ENCODE results near the gene GSG1L. TPM values are rescaled to one million over a fixed set of nuclear protein-coding genes. Genes with fewer than 3 reads are reported as not detected.

GSG1L gene
- total RNA-seq, 1 experiment from 2014 or later = not detected

DNA sequence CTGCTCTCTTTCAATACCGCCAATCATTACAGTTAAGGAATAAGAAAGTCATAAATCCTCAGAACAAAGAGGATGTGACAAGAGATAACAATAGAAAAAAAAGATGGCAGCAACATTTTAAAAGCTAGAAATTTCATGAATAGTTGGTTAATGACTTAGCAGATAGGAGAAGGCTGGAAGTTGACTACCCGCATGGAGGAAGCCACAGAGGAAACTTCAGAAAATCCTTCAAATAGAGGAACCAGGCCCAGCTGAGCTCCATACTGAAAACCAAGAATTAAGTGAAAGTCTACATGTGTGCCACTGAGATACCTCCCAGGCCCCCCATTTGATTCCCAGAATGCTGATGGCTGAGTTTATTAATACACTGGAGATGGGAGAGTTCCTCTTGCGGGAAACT, 109.3 kb downstream of the GSG1L start:
- no TSS peak for BruUV-seq (replicated peaks)
- intact Hi-C loops (cut with micrococcal nuclease; ENCODE audit: unreplicated experiment) = no loop called here
- Histone ChIP-seq H3K27ac (no peak overlapping the region), H3K27me3 (ENCODE audit: insufficient read depth, low read depth) (peaks cover 94% of the 10 kb centered on the region), H2AFZ (no peak overlapping the region), H4K20me1 (ENCODE audit: insufficient read depth) (no peaks in the 10 kb centered on the region), H3K9me3 (ENCODE audit: insufficient read depth, low read depth) (peaks cover 11% of the 10 kb centered on the region; the same call in 1 of the 2 replicates), H3K4me1 (replicated peaks; ENCODE audit: insufficient read depth) (no peaks in the 10 kb centered on the region), H3K9me2 (ENCODE audit: insufficient read depth) (no peaks in the 10 kb centered on the region), H3K36me3 (ENCODE audit: low read depth) (no peaks in the 10 kb centered on the region), H3K4me3 (no peak overlapping the region), H3K79me2 (ENCODE audit: low read depth) (no peaks in the 10 kb centered on the region), H3F3A (ENCODE audit: insufficient read depth, low read depth) (no peaks in the 10 kb centered on the region), H3K4me2 (no peak overlapping the region)
- DNase-seq = no peak
- CTCF ChIA-PET = no interaction called here
- POLR2A ChIA-PET (ENCODE audit: unreplicated experiment) = no interaction called here
- no peak for TF ChIP-seq EZH2 (IDR thresholded peaks at IDR 0.05; ENCODE audit: low read depth)
- TF ChIP-seq, protein P1, sequence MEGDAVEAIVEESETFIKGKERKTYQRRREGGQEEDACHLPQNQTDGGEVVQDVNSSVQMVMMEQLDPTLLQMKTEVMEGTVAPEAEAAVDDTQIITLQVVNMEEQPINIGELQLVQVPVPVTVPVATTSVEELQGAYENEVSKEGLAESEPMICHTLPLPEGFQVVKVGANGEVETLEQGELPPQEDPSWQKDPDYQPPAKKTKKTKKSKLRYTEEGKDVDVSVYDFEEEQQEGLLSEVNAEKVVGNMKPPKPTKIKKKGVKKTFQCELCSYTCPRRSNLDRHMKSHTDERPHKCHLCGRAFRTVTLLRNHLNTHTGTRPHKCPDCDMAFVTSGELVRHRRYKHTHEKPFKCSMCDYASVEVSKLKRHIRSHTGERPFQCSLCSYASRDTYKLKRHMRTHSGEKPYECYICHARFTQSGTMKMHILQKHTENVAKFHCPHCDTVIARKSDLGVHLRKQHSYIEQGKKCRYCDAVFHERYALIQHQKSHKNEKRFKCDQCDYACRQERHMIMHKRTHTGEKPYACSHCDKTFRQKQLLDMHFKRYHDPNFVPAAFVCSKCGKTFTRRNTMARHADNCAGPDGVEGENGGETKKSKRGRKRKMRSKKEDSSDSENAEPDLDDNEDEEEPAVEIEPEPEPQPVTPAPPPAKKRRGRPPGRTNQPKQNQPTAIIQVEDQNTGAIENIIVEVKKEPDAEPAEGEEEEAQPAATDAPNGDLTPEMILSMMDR (conservative IDR thresholded peaks at IDR 0.05) = no peak

DNA sequence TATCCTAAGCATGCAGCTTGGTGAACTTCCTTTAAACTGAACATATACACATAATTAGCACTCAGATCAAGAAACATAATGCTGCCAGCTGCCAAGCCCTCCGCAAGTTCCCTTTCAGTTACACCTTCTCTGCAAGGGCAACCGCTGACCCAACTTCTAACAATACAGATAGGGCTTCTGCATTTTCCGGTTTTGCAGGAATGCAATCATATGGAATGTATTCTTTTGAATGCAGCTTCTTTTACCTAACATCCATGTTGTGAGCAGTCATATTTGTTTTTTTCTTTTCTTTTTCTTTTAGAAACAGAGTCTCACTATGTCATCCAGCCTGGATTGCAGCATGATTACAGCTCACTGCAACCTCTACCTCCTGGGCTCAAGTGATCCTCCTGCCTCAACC, 110.7 kb downstream of the GSG1L start:
- Histone ChIP-seq H3K9me2 (ENCODE audit: insufficient read depth) (no peaks in the 10 kb centered on the region), H3K36me3 (ENCODE audit: low read depth) (no peaks in the 10 kb centered on the region), H2AFZ (no peak overlapping the region), H4K20me1 (ENCODE audit: insufficient read depth) (no peaks in the 10 kb centered on the region), H3K4me1 (replicated peaks; ENCODE audit: insufficient read depth) (no peaks in the 10 kb centered on the region), H3K79me2 (ENCODE audit: low read depth) (no peaks in the 10 kb centered on the region), H3K4me3 (no peak overlapping the region), H3K27me3 (ENCODE audit: insufficient read depth, low read depth) (peaks cover 92% of the 10 kb centered on the region), H3K9me3 (ENCODE audit: insufficient read depth, low read depth) (peaks cover 11% of the 10 kb centered on the region; the same call in 1 of the 2 replicates), H3F3A (ENCODE audit: insufficient read depth, low read depth) (no peaks in the 10 kb centered on the region), H3K27ac (no peak overlapping the region), H3K4me2 (no peak overlapping the region)
- intact Hi-C loops (cut with micrococcal nuclease; ENCODE audit: unreplicated experiment) = no loop called here
- BruUV-seq (replicated peaks) = no TSS peak
- CTCF ChIA-PET = no interaction called here
- TF ChIP-seq EZH2 (IDR thresholded peaks at IDR 0.05; ENCODE audit: low read depth) = no peak
- TF ChIP-seq, protein P1 (conservative IDR thresholded peaks at IDR 0.05) = no peak
- DNase-seq = no peak
- POLR2A ChIA-PET (ENCODE audit: unreplicated experiment) = no interaction called here

DNA sequence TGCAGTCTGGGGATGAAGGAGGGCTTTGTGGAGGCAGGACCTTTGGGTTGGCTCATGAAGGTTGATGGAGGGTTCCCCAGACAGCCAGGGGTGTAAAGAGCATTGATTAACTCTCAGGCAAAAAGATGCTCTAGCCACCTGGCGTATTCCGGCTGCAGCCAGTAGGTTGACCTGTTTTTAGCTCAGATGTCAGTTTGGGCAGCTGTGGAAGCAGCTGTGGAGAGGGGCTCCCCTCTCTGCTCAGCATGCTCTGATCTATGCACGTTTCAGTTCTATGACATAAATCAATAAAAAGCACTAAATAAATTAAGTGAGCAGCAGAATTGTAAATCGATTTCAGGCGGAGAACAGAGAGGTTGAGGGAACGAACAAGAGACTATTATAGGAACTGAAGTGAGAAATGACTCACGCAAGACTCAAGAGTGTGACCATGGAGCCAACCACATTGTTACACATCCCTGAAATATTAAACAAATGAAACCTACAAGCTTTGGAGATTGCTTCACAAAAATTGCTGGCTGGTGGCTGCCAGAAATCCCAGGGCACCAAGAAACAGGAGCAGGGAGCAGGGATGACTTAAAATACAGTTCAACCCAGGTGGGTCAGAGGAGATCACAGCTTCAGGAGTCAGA, 111.9 kb downstream of the GSG1L start:
- Histone ChIP-seq H3K36me3 (ENCODE audit: low read depth) (no peaks in the 10 kb centered on the region), H4K20me1 (ENCODE audit: insufficient read depth) (no peaks in the 10 kb centered on the region), H3K79me2 (ENCODE audit: low read depth) (no peaks in the 10 kb centered on the region), H3K4me1 (replicated peaks; ENCODE audit: insufficient read depth) (no peaks in the 10 kb centered on the region), H3K9me2 (ENCODE audit: insufficient read depth) (no peaks in the 10 kb centered on the region), H3K4me3 (no peak overlapping the region), H3K9me3 (ENCODE audit: insufficient read depth, low read depth) (0 out of 2 replicates have a peak, but pooled peaks cover 6% of the 10 kb centered on the region), H3F3A (ENCODE audit: insufficient read depth, low read depth) (no peaks in the 10 kb centered on the region), H3K4me2 (no peak overlapping the region), H2AFZ (no peak overlapping the region), H3K27ac (no peak overlapping the region), H3K27me3 (ENCODE audit: insufficient read depth, low read depth) (peaks cover 92% of the 10 kb centered on the region)
- intact Hi-C loops (cut with micrococcal nuclease; ENCODE audit: unreplicated experiment) = no loop called here
- ChIA-PET POLR2A (ENCODE audit: unreplicated experiment) (no interaction called here), CTCF (no interaction called here)
- BruUV-seq (replicated peaks) = no TSS peak
- no peak for TF ChIP-seq EZH2 (IDR thresholded peaks at IDR 0.05; ENCODE audit: low read depth)
- TF ChIP-seq, protein P1 (conservative IDR thresholded peaks at IDR 0.05) = no peak
- no peak for DNase-seq

All from PC-9 (cell line).